Ishikawa (cell line): ENCODE measurements around the gene RAP1GAP.

Experiments used
- FOXM1 ChIP-seq: IDR thresholded peaks from 2 replicates; pipeline ENCODE4 v1.6.1; 2012; ENCODE audit warnings: low read depth, borderline replicate concordance
- MAX ChIP-seq: IDR thresholded peaks from 2 replicates; pipeline ENCODE4 v1.6.1; 2012
- RAD21 ChIP-seq: IDR thresholded peaks from 2 replicates; pipeline ENCODE4 v1.6.1; 2012; ENCODE audit warnings: low read depth
- TAF1 ChIP-seq: IDR thresholded peaks from 2 replicates; pipeline ENCODE4 v1.6.1; 2012; ENCODE audit warnings: low read depth, mild to moderate bottlenecking
- TCF12 ChIP-seq: IDR thresholded peaks from 2 replicates; pipeline ENCODE4 v1.6.1; 2012; ENCODE audit warnings: low read depth
- YY1 ChIP-seq: IDR thresholded peaks from 2 replicates; pipeline ENCODE4 v1.6.1; 2012; ENCODE audit warnings: low read depth

GRCh38 chr1:21579791-21580190, 89.4 kb downstream of the RAP1GAP start:
- TF ChIP-seq MAX: no peak
- no peak for TF ChIP-seq RAD21
- no peak for TF ChIP-seq YY1
- TF ChIP-seq TCF12: no peak
- TF ChIP-seq TAF1: no peak
- no peak for TF ChIP-seq FOXM1
